Cortex of kidney (tissue), 1 donor: ENCODE data around the gene MTSS2.

Source experiments
- DNase-seq: peaks from one replicate; lab custom pipeline; 2025; lab: John Stamatoyannopoulos, UW

The MTSS2 gene

DNA sequence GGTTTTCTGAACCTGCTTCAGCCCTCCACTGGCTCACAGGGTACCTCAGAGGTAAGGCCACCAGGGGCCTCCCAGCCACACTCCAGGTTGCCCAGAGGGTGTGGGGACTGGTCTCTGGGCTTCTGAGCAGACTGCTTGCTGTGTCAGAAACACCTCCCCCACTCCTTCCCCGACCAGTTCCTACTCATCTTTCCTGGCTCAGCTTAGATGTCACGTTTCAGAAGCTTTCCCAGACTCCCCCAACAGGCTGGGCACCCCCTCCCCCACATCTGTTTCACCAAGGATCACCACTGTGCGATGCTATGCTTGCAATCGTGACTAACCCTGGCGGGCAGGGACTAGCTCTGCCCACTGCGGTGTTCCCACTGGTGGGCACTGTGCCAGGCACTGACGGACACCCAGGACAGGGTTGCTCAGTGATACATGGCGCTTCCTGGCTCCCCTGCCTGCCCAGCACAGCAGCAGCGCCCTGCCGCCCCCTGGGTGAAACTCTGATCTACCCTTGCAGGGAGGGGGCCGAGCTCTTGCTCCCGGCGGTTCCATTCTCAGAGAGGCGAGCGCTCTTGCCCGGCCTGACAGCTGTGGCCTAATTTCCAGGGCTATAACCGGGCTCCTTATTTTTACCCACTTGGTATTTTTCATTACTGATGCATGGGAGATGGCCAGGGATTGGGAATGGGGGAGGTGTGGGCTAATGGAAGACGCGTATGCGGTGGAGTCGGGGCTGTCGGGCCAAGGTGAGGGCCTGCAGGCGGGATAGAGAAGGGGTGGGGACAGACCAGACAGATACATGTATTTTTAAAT, 29.4 kb upstream of the MTSS2 start:
- no peak for DNase-seq

GRCh38 chr16:70714581-70715054, 28.8 kb upstream of the MTSS2 start:
- no peak for DNase-seq

- no peak for DNase-seq
Observed at GRCh38 chr16:70713824-70714223, 28.0 kb upstream of the MTSS2 start.

DNA sequence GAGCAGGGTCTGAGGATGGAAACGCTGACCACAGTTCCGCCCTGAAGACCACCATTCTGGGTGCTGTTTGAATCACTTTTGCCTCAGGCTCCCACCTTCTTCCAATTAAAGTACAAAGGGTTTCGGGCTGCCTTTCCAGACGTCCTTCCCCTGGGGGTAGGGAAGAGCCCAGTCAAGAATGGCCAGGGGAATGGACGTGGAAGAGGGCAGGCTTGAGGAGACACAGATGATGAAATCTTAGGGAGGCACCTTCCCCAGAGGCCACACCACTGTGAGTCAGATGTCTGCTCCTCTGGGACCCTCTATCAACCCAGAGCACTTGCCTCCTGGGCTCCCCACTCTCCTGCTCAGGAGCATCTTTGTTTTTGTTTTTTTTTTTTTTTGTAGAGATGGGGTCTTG, 27.5 kb upstream of the MTSS2 start:
- DNase-seq = no peak

- no peak for DNase-seq
Observed at GRCh38 chr16:70712942-70713341, 27.1 kb upstream of the MTSS2 start.

DNA sequence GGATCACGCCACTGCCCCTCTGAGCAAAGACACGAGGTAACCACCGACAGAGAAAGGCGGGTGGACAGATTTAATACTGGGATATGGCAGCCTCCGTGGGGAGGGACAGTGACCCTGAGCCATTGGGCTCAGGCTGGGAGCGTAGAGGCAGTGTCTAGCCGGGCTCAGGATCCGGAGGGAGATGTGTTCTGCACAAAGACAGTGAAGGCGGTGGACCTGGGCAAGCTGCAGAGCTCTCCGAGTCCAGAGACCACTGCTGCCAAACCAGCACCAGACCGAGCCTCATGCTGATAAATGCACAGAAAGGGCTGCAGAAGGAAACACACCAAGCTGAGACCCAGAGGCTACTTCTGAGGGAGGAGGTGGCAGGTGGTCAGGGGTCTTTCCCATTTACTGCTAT, 26.5 kb upstream of the MTSS2 start:
- no peak for DNase-seq

DNA sequence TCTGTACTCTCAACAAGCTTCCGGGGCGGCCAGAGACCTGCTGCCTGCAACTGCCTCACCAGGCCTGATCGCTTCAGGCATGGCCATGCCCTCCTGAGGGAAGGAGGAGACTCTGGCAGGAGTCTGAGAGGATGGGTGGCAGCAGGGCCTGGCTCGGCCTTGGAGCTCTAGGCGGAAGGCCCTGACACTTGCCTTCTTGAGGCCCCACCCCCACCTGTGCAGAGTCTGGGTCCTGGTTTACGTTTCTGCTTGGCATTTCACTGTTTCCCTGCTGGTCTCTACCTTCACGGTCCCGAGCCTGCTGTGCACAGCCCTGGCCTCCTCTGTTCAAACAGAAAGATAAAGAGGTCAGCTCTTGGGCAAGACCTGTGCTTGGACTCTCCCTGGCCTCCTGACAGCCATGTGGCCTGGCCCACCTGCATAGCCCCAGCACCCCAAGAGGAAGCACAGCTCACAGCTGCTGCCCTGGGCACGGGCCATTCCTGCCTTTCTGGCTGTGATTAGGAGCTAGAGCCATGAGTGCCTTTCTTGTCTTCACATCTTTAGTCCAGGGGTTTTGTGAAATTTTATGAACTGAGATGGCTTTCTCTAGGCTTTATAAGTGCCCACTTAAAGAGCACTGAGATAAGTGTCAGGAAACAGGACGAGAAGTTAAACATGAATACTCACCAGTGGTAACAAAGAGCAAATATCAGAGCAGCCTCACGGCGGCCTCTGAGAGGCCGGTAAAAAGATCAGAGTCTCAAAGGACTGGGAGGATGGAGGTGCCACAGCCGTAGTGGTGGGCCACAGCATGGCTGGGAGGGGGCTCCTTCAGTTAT, 25.6 kb upstream of the MTSS2 start:
- no peak for DNase-seq

DNA sequence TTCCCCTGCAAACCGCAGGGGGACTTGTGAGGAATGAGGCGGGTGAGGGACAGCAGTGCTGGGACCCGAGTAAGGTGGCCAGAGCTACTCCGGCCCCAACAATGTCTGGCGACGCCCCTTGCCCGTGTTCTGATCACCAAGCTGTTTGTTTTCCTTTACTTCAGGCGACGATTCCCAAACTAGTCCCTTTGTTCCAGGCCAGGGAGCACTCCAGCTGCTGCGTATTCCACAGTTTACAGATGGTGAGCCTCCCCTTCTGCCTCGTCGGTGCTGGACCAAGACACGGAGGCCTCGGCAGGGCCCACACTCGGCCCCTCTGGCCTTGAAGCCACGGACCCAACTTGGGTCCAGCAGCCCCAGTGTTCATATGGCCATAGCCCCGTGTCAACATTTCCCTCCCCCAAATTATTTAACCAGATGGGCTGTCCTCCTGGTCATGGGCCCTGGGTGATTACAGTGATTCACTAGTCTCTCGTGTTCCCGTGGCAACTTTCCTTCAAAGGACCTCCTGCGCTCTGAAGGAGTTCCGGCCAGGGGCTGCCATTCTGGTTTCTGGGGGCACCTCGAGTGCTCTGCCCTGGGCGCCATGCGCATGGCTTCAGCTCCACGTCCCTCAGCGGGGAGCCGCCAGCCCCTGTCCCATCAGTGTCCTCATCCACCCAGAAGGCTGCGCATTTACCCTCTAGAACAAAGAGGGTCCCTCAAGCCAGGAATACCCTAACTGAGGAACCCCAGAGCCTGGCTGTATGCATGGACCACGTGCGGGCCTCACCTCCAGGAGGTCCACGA, 24.8 kb upstream of the MTSS2 start:
- no peak for DNase-seq

GRCh38 chr16:70709942-70710341, 24.1 kb upstream of the MTSS2 start:
- no peak for DNase-seq

- no peak for DNase-seq
Observed at GRCh38 chr16:70709457-70709856, 23.6 kb upstream of the MTSS2 start.

- no peak for DNase-seq
Observed at GRCh38 chr16:70708366-70709246, 22.8 kb upstream of the MTSS2 start.

DNA sequence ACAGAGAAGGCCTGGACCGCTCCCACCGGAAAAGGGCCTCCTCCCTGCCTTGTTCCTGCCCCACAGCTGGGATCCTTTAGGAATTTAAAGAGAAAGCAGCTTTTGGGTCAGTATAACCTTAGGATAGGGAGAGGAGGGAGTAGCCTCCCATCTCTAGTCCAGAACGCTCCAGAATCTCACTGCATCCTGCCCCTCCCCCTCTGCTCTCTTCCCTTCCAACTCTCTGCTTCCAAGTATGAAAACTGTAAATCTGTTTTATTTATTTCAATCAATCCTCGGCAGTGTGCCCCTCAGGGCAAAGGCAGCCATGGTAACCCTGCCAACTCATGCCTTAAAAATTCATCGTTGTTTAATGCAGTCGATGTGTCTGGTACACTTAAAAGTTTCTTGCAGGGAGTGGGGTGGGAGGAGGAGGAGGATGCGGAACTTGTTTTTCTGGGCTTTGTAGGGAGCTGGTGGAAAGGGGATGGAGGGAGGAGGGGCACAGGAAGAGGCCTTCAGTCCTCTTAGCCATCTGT, 21.2 kb upstream of the MTSS2 start:
- DNase-seq = no peak

DNA sequence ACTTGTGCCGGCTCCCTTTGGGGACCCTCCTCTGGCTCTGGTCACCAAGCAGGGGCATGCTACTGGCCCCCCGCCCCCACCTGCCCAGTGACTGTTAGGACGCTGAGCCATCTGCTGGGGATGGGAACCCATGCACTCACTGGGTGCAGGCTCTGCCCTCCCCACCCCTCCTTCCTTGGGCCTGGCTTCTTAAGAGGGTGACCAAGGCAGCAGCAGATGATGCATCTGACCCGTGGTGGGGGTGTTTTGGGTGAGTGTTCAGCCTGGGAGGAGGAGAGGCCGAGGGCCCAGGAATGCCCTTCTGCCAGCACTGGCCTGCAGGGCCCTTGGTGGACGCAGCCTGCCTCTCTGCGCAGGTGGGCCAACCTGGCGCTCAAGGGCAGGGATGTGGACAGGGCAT, 19.2 kb upstream of the MTSS2 start:
- DNase-seq = no peak

GRCh38 chr16:70704586-70704985, 18.7 kb upstream of the MTSS2 start:
- no peak for DNase-seq

DNA sequence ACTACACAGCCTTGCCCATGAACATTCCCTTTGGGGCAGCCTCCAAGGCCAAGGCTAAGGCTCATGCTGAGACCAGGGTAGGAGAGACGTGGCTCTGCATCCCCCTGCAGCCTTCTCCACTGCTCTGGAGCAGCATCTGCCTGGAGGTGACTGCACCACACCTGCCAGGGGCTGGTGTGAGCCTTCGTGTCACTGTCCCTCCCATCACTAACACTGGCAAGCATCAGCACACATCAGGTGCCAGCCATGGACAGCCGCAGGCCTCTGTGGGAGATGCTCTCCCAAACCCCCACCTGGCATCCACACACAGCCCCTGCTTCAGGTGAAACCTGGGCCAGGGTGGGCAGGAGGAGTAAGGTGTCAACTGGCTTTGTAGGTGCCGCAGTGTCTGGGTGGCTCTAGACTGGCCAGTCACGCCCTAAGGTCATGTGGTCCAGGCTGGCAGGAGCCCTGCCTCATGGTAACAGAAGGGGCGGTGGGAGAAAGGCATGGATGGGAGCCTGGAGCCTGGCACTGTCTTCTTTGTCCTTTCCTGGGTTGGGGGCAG, 18.1 kb upstream of the MTSS2 start:
- no peak for DNase-seq

GRCh38 chr16:70703041-70703834, 17.4 kb upstream of the MTSS2 start:
- no peak for DNase-seq

GRCh38 chr16:70702624-70703023, 16.8 kb upstream of the MTSS2 start:
- no peak for DNase-seq

GRCh38 chr16:70701998-70702397, 16.1 kb upstream of the MTSS2 start:
- DNase-seq = no peak

DNA sequence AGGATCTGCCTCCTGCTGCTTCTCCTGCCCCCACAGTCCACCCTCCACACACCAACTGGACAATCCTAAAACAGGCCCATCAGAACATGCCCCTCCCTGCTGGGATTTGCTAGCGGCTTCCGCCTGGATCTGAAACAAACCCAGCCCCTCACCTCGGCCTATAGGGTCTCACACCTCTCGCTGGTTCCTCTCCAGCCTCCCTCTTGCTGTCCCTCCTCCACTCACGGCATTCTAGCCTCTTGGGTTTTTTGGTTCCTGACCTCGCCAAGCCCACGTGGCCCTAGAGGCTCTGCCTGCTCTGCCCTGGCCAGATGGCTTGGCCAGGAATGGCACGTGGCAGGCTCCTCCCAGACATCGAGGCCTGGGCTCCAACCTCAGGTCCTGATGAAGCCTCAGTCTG, 15.7 kb upstream of the MTSS2 start:
- DNase-seq = no peak

DNA sequence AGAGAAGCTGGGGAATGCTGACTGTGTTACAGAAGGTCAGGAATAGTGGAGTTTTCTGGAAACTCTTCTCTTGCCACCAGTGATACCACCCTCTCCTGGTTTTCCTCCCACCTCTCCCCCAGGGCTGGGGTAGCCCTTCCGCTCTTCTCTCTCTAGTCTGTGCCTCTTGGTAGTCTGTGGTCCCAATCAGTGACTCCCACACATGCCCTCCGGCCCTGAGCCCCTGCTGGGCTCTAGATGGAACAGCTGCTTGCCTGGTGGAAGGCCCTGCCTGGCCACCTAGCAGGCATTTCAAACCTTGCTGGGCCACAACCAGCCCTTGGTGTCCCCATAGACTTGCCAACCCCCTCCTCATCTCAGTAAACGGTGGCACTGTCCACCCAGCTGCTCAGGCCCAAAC, 15.2 kb upstream of the MTSS2 start:
- no peak for DNase-seq
